CD4-positive, CD25-positive, alpha-beta regulatory T cell (primary cell): Measurements from ENCODE around the gene SLC35B2. TPM values are rescaled to one million over a fixed set of nuclear protein-coding genes. Genes with fewer than 3 reads are reported as not detected.

ENCODE experiments used
- ATAC-seq, 2 donors: fragments of 150-1000 bp; cut with Tn5 transposase; one replicate each; pipeline ENCODE4 v1.10.0; 2021; ENCODE audit warnings: low read depth in 2 of 2, moderate number of reproducible peaks in 2 of 2, moderate library complexity in 1 of 2
- DNase-seq, 3 donors: peaks; one replicate each; pipeline versions ENCODE4 v3.0.0 to v3.0.0-alpha.2; 2012 to 2022; ENCODE audit warnings: mixed read lengths in 1 of 3
- H3K27ac ChIP-seq: one replicate; pipeline ENCODE4 v1.7.0; 2013; ENCODE audit warnings: mild to moderate bottlenecking, low read length; ENCODE audit not compliant: insufficient read depth, poor library complexity, severe bottlenecking
- H3K27me3 ChIP-seq: one replicate; pipeline ENCODE4 v1.7.0; 2013; ENCODE audit warnings: low read length; ENCODE audit not compliant: control insufficient read depth, insufficient read depth
- H3K36me3 ChIP-seq: one replicate; pipeline ENCODE4 v1.7.0; 2013; ENCODE audit warnings: mild to moderate bottlenecking, low read length, moderate library complexity; ENCODE audit not compliant: control insufficient read depth, insufficient read depth
- H3K4me1 ChIP-seq: 2 replicates; pipeline ENCODE4 v1.7.0; 2013; ENCODE audit warnings: mild to moderate bottlenecking, low read length; ENCODE audit not compliant: insufficient read depth, control insufficient read depth, poor library complexity, severe bottlenecking
- H3K4me3 ChIP-seq: one replicate; pipeline ENCODE4 v1.7.0; 2013; ENCODE audit warnings: low read depth, mild to moderate bottlenecking, low read length, moderate library complexity
- H3K9me3 ChIP-seq, 2 experiments: 1 replicate in 1 of 2; 2 replicates in 1 of 2; pipeline ENCODE4 v1.7.0; 2013; ENCODE audit warnings: low read length in 2 of 2, mild to moderate bottlenecking in 1 of 2, moderate library complexity in 1 of 2; ENCODE audit not compliant: control insufficient read depth in 2 of 2
- H3K27ac Mint-ChIP-seq, 3 donors: one replicate each; pipeline ENCODE4 v1.8.0; 2020 to 2022; ENCODE audit warnings: mild to moderate bottlenecking in 3 of 3, mixed read lengths in 3 of 3, moderate library complexity in 2 of 3
- H3K27me3 Mint-ChIP-seq: one replicate; pipeline ENCODE4 v1.8.0; 2022; ENCODE audit warnings: mild to moderate bottlenecking, mixed read lengths
- H3K36me3 Mint-ChIP-seq: one replicate; pipeline ENCODE4 v1.8.0; 2020; ENCODE audit warnings: mixed read lengths
- H3K4me1 Mint-ChIP-seq, 4 donors: one replicate each; pipeline ENCODE4 v1.8.0; 2020 to 2022; ENCODE audit warnings: mixed read lengths in 4 of 4, mild to moderate bottlenecking in 1 of 4
- H3K4me3 Mint-ChIP-seq, 4 donors: one replicate each; pipeline ENCODE4 v1.8.0; 2020 to 2022; ENCODE audit warnings: mild to moderate bottlenecking in 4 of 4, mixed read lengths in 4 of 4, moderate library complexity in 3 of 4
- H3K9me3 Mint-ChIP-seq, 7 donors: one replicate each; pipeline ENCODE4 v1.8.0; 2020 to 2022; ENCODE audit warnings: mixed read lengths in 7 of 7, mild to moderate bottlenecking in 3 of 7, moderate library complexity in 2 of 7
- polyA plus RNA-seq, 4 donors: library from polyadenylated mRNA; unstranded; fragments of 300-500 nt; fragmentation: Illumina TruSeq; gene quantifications; one replicate each; pipeline ENCODE4 v1.2.3, GENCODE V29; 2021
- total RNA-seq: library from RNA; stranded (reverse); gene quantifications from one replicate; pipeline ENCODE4 v1.2.3, GENCODE V29; 2022

Gene SLC35B2
- total and polyA plus RNA-seq, 5 donors from 2014 or later = 14.8 to 42.4 (median 34.2) TPM

- ATAC-seq (no peak), DNase-seq (no peak)
- no peaks in the 10 kb centered on the region for H3K36me3 ChIP-seq
- peaks cover 7% of the 10 kb centered on the region for H3K27me3 Mint-ChIP-seq
- H3K4me1 Mint-ChIP-seq = peaks cover 0 to 40% (median 12%) of the 10 kb centered on the region in 4 donors
- H3K36me3 Mint-ChIP-seq = no peaks in the 10 kb centered on the region
- H3K4me1 ChIP-seq = peaks cover 32% of the 10 kb centered on the region
- H3K27ac ChIP-seq = no peak overlapping the region
- H3K4me3 ChIP-seq = no peak overlapping the region
- H3K27ac Mint-ChIP-seq = peak overlapping the region in 1 of 3 donors; percentile 25
- no peaks in the 10 kb centered on the region for H3K27me3 ChIP-seq
- peak overlapping the region; percentile 79 to 96 (median 85) for H3K4me3 Mint-ChIP-seq
- H3K9me3 ChIP-seq = no peaks in the 10 kb centered on the region
- peaks cover 0 to 1% (median 0%) of the 10 kb centered on the region in 7 donors for H3K9me3 Mint-ChIP-seq
Observed at GRCh38 chr6:44222486-44223318, 34.6 kb downstream of the SLC35B2 start.

GRCh38 chr6:44221961-44222335 is 35.4 kb downstream of the SLC35B2 start:
- no peak overlapping the region for H3K4me3 ChIP-seq
- Mint-ChIP-seq H3K36me3 (no peaks in the 10 kb centered on the region), H3K27ac (peak overlapping the region in 2 of 3 donors; percentile 56 to 77), H3K27me3 (peaks cover 8% of the 10 kb centered on the region), H3K4me1 (peaks cover 0 to 40% (median 12%) of the 10 kb centered on the region in 4 donors), H3K9me3 (peaks cover 0 to 1% (median 0%) of the 10 kb centered on the region in 7 donors), H3K4me3 (peak overlapping the region; percentile 22 to 87 (median 72))
- H3K27ac ChIP-seq = no peak overlapping the region
- no peaks in the 10 kb centered on the region for H3K9me3 ChIP-seq
- H3K36me3 ChIP-seq = no peaks in the 10 kb centered on the region
- H3K27me3 ChIP-seq = no peaks in the 10 kb centered on the region
- peaks cover 32% of the 10 kb centered on the region for H3K4me1 ChIP-seq
- DNase-seq = no peak
- ATAC-seq = no peak

GRCh38 chr6:44221291-44221960 is 35.9 kb downstream of the SLC35B2 start:
- Mint-ChIP-seq H3K27me3 (peaks cover 13% of the 10 kb centered on the region), H3K36me3 (no peaks in the 10 kb centered on the region), H3K9me3 (peaks cover 0 to 3% (median 0%) of the 10 kb centered on the region in 7 donors), H3K4me3 (peak overlapping the region; percentile 22 to 87 (median 72)), H3K4me1 (peaks cover 0 to 40% (median 12%) of the 10 kb centered on the region in 4 donors), H3K27ac (peak overlapping the region in 2 of 3 donors; percentile 56 to 77)
- ATAC-seq (peak; percentile 60 to 65), DNase-seq (peak; percentile 59 to 86 (median 69))
- Histone ChIP-seq H3K4me1 (peaks cover 32% of the 10 kb centered on the region), H3K4me3 (no peak overlapping the region), H3K36me3 (no peaks in the 10 kb centered on the region), H3K27ac (no peak overlapping the region), H3K27me3 (no peaks in the 10 kb centered on the region), H3K9me3 (no peaks in the 10 kb centered on the region)

GRCh38 chr6:44220913-44221290 is 36.4 kb downstream of the SLC35B2 start:
- Mint-ChIP-seq H3K4me1 (peaks cover 0 to 40% (median 12%) of the 10 kb centered on the region in 4 donors), H3K4me3 (peak overlapping the region in 3 of 4 donors; percentile 14 to 79 (median 17)), H3K27me3 (peaks cover 13% of the 10 kb centered on the region), H3K27ac (peak overlapping the region in 1 of 3 donors; percentile 77), H3K9me3 (peaks cover 0 to 3% (median 0%) of the 10 kb centered on the region in 7 donors), H3K36me3 (no peaks in the 10 kb centered on the region)
- no peaks in the 10 kb centered on the region for H3K9me3 ChIP-seq
- no peak overlapping the region for H3K4me3 ChIP-seq
- ATAC-seq = no peak
- no peak overlapping the region for H3K27ac ChIP-seq
- no peaks in the 10 kb centered on the region for H3K27me3 ChIP-seq
- no peaks in the 10 kb centered on the region for H3K36me3 ChIP-seq
- DNase-seq = no peak
- H3K4me1 ChIP-seq = peaks cover 32% of the 10 kb centered on the region

- peak overlapping the region in 2 of 4 donors; percentile 41 to 43 for H3K4me3 Mint-ChIP-seq
- peaks cover 13% of the 10 kb centered on the region for H3K27me3 Mint-ChIP-seq
- no peak for DNase-seq
Observed at GRCh38 chr6:44219815-44220784, 37.2 kb downstream of the SLC35B2 start.

GRCh38 chr6:44219053-44219814 is 38.1 kb downstream of the SLC35B2 start:
- Mint-ChIP-seq H3K4me3 (peak overlapping the region in 1 of 4 donors; percentile 47), H3K9me3 (peaks cover 0 to 3% (median 0%) of the 10 kb centered on the region in 7 donors), H3K36me3 (no peaks in the 10 kb centered on the region), H3K27me3 (peaks cover 13% of the 10 kb centered on the region), H3K4me1 (peaks cover 0 to 34% (median 10%) of the 10 kb centered on the region in 4 donors), H3K27ac (no peak overlapping the region)
- H3K4me1 ChIP-seq = peaks cover 30% of the 10 kb centered on the region
- H3K27ac ChIP-seq = no peak overlapping the region
- DNase-seq (peak in 1 of 3 donors; percentile 18), ATAC-seq (no peak)
- no peaks in the 10 kb centered on the region for H3K27me3 ChIP-seq
- H3K9me3 ChIP-seq = no peaks in the 10 kb centered on the region
- H3K4me3 ChIP-seq = no peak overlapping the region
- H3K36me3 ChIP-seq = no peaks in the 10 kb centered on the region

More at GRCh38 chr6:44219815-44220784, 37.2 kb downstream of the SLC35B2 start:
- no peak for ATAC-seq
- H3K36me3 Mint-ChIP-seq = no peaks in the 10 kb centered on the region
- Histone ChIP-seq H3K9me3 (no peaks in the 10 kb centered on the region), H3K36me3 (no peaks in the 10 kb centered on the region), H3K27ac (no peak overlapping the region), H3K4me1 (peaks cover 32% of the 10 kb centered on the region), H3K27me3 (no peaks in the 10 kb centered on the region), H3K4me3 (no peak overlapping the region)
- H3K4me1 Mint-ChIP-seq = peaks cover 0 to 40% (median 12%) of the 10 kb centered on the region in 4 donors
- H3K27ac Mint-ChIP-seq = no peak overlapping the region
- H3K9me3 Mint-ChIP-seq = peaks cover 0 to 3% (median 0%) of the 10 kb centered on the region in 7 donors
